Measurements from ENCODE around the gene YTHDF1. TPM values are rescaled to one million over a fixed set of nuclear protein-coding genes. Genes with fewer than 3 reads are reported as not detected.

The YTHDF1 gene
- total and polyA plus RNA-seq, 2 of the 4 experiments (the other 2 are of a cell fraction), result 10.9 to 22.6 TPM

DNA sequence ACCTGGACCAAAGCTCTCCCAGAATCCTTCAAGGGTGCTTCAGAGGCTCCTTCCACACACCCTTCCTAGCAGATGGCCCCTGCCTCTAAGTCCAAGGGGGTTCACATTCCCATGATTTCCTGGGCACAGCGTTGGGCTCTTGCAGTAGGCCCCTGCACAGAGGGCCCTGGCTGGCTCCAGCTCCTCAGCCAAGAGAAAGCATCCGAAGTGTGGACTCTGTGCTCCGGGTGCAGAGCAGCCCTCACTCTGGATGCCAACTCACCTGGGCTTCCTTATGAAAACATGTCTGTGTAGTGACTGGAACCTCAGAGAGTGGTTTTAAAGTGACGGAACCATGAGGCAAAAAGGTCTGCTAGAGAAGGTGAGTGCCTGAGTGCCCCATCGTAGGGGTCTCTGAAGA lies 11.6 kb downstream of the YTHDF1 start:
- intact Hi-C loops (cut with micrococcal nuclease) (no loop called here), in situ Hi-C loops (cut with MboI; ENCODE audit: low sequenced_read_pairs) (no loop called here)

More for the DNA sequence above, 11.6 kb downstream of the YTHDF1 start:
- no peak overlapping the region for H3K9ac ChIP-seq (ENCODE audit: low read depth, low read length)
- no peak overlapping the region for H3K23ac ChIP-seq (ENCODE audit: low read depth, low read length)
- H2BK15ac ChIP-seq (ENCODE audit: low read depth, low read length), result no peak overlapping the region
- H3K4me1 ChIP-seq (ENCODE audit: control insufficient read depth, insufficient read depth, low read length), result no peaks in the 10 kb centered on the region; the same call in 1 of the 2 replicates
- ATAC-seq (ENCODE audit: low read depth), result no peak
- no peaks in the 10 kb centered on the region for H3K27me3 ChIP-seq (ENCODE audit: control insufficient read depth, insufficient read depth, low read length)
- no peak overlapping the region for H2AK9ac ChIP-seq (replicated peaks; ENCODE audit: low read depth, low read length, poor library complexity)
- dilution Hi-C loops (cut with HindIII; ENCODE audit: low sequenced_read_pairs, unreplicated experiment), result no loop called here
- no peak overlapping the region for H3K18ac ChIP-seq (ENCODE audit: low read depth, low read length)
- H4K5ac ChIP-seq (ENCODE audit: low read depth, low read length), result no peak overlapping the region
- no peak overlapping the region for H3K27ac ChIP-seq (ENCODE audit: insufficient read depth, low read length)
- H2BK20ac ChIP-seq (ENCODE audit: low read depth, low read length), result no peak overlapping the region
- peaks cover 94% of the 10 kb centered on the region for H4K20me1 ChIP-seq (ENCODE audit: insufficient read depth, low read length)
- H3K4me3 ChIP-seq (ENCODE audit: insufficient read depth, low read depth, low read length), result no peak overlapping the region
- no peak overlapping the region for H4K8ac ChIP-seq (ENCODE audit: low read depth in 2 of 2, low read length in 2 of 2)
- no TSS peak for BruUV-seq (replicated peaks)
- H3K79me1 ChIP-seq (ENCODE audit: low read depth in 1 of 2, low read length in 2 of 2), result peaks cover 23 to 80% of the 10 kb centered on the region in 2 experiments
- 75% methylated on average over 1 of the region's 5 CpGs; no CpG with 5 or more reads in 1 of the 2 experiments for WGBS, 2 experiments (ENCODE audit: extremely low coverage in 2 of 2, insufficient read length in 1 of 2)
- no peak overlapping the region for H3K4me2 ChIP-seq (ENCODE audit: low read depth, low read length)
- DNase-seq, result no peak
- H3K36me3 ChIP-seq (ENCODE audit: control insufficient read depth, insufficient read depth, low read length), result peaks cover 61% of the 10 kb centered on the region
- ChIA-PET POLR2A (ENCODE audit: unreplicated experiment) (no interaction called here), CTCF (no interaction called here)
- no peaks in the 10 kb centered on the region for H3K9me3 ChIP-seq (ENCODE audit: control insufficient read depth, insufficient read depth, low read length)
- H2AFZ ChIP-seq (replicated peaks; ENCODE audit: low read length, poor library complexity), result no peak overlapping the region
- H3K56ac ChIP-seq (ENCODE audit: extremely low read depth, insufficient read depth, low read length), result no peak overlapping the region
- no peaks in the 10 kb centered on the region; the same call in 1 of the 2 replicates for H3K9me1 ChIP-seq (ENCODE audit: insufficient read depth, low read length)
- no peak overlapping the region for H4K91ac ChIP-seq (ENCODE audit: insufficient read depth, low read depth, low read length)
- H2AK5ac ChIP-seq (ENCODE audit: low read depth, low read length), result no peak overlapping the region
- no peak overlapping the region for H3K4ac ChIP-seq (ENCODE audit: low read depth, low read length)
- TF ChIP-seq CHD1 (IDR thresholded peaks at IDR 0.05; ENCODE audit: low read depth, low read length) (no peak), RAD21 (IDR thresholded peaks at IDR 0.05; ENCODE audit: low read length) (no peak), CTCF (conservative IDR thresholded peaks at IDR 0.05; ENCODE audit: low read depth, low read length) (no peak), POLR2A (IDR thresholded peaks at IDR 0.05; ENCODE audit: low read depth, low read length) (no peak), USF2 (IDR thresholded peaks at IDR 0.05; ENCODE audit: low read depth, low read length) (no peak)
- no peak overlapping the region for H2BK120ac ChIP-seq (ENCODE audit: low read depth, low read length)
- H2BK5ac ChIP-seq (ENCODE audit: low read depth, low read length, poor library complexity, severe bottlenecking), result no peak overlapping the region
- H3K14ac ChIP-seq (replicated peaks; ENCODE audit: low read depth, low read length), result no peak overlapping the region
